ENCODE results near the gene RUSC2. TPM values are rescaled to one million over a fixed set of nuclear protein-coding genes. Genes with fewer than 3 reads are reported as not detected.
"Not testable (repeated sequence)": the region's sequence is repeated elsewhere in the genome, so short reads cannot be mapped to it uniquely, and the experiment has no call there.

Gene RUSC2
- total RNA-seq, 2 donors from 2014 or later = 89.8 to 124 TPM

DNA sequence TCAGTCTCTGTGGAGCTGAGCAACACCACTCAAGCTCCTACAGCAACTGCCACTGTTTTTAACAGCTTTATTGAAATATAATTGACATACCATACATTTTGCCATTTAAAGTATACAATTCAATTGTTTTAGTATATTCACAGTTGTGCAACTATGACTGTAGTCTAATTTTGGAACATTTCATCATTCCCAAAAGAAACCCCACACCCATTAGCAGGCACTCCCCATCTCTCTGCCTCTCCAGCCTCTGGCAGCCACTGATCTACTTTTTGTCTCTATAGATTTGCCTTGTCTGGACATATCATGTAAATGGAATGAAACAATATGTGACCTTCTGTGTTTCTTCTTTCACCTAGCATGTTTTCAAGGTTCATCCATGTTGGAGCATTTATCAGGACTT lies 43.5 kb downstream of the RUSC2 start:
- no peak overlapping the region for H3K4me3 ChIP-seq
- no peaks in the 10 kb centered on the region for H3K9me3 ChIP-seq
- ATAC-seq (ENCODE audit: insufficient number of reproducible peaks, low FRiP score, low read depth) = no peak
- H3K4me1 ChIP-seq (ENCODE audit: control insufficient read depth in 1 of 2, low read depth in 2 of 2) = peaks cover 26 to 73% of the 10 kb centered on the region in 2 donors
- no peak for DNase-seq (ENCODE audit: low spot score)
- TF ChIP-seq, protein P1, sequence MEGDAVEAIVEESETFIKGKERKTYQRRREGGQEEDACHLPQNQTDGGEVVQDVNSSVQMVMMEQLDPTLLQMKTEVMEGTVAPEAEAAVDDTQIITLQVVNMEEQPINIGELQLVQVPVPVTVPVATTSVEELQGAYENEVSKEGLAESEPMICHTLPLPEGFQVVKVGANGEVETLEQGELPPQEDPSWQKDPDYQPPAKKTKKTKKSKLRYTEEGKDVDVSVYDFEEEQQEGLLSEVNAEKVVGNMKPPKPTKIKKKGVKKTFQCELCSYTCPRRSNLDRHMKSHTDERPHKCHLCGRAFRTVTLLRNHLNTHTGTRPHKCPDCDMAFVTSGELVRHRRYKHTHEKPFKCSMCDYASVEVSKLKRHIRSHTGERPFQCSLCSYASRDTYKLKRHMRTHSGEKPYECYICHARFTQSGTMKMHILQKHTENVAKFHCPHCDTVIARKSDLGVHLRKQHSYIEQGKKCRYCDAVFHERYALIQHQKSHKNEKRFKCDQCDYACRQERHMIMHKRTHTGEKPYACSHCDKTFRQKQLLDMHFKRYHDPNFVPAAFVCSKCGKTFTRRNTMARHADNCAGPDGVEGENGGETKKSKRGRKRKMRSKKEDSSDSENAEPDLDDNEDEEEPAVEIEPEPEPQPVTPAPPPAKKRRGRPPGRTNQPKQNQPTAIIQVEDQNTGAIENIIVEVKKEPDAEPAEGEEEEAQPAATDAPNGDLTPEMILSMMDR (IDR thresholded peaks at IDR 0.05) = no peak
- H3K36me3 ChIP-seq = no peaks in the 10 kb centered on the region
- H3K27me3 ChIP-seq (replicated peaks; ENCODE audit: insufficient read depth) = no peaks in the 10 kb centered on the region
- H3K27ac ChIP-seq = peak overlapping the region; percentile 26 to 29

DNA sequence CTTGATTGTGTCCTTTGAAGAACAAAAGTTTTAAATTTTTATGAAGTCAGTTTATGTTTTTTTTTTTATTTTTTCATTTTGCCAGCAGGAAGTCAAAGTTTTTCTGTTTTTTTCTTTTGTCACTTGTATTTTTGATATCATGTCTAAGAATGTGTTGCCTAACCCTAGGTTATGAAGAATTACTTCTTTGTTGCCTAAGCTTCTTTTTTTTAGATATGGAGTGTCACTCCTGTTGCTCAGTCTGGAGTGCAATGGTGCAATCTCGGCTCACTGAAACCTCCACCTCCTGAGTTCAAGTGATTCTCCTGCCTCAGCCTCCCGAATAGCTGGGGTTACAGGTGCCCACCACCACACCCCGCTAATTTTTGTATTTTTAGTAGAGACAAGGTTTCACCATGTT lies 45.0 kb downstream of the RUSC2 start:
- H3K9me3 ChIP-seq; DNase-seq (ENCODE audit: low spot score); ATAC-seq (ENCODE audit: insufficient number of reproducible peaks, low FRiP score, low read depth); H3K27ac ChIP-seq; H3K27me3 ChIP-seq (replicated peaks; ENCODE audit: insufficient read depth); H3K4me3 ChIP-seq; H3K36me3 ChIP-seq: not testable (repeated sequence)
- peaks cover 24 to 73% of the 10 kb centered on the region in 2 donors for H3K4me1 ChIP-seq (ENCODE audit: control insufficient read depth in 1 of 2, low read depth in 2 of 2)

DNA sequence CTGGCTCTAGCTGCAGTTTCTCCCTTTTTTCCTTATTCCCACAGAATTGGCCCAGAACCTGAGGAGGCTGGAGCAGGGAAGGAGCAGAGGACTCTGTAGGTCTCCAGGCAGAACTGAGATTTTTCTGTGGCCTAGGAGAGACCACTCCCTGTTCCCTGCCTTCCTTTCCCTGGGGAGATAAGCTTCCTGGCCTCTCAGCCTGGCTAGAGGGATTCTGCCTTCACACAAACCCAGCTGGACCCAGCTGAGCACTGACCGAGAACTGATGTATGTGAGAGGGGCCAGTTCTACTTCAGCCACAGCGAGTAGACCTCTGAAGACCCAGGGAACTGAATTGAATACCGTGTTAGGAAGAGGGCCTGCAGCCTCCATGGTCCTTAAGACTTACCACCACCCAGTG lies 48.0 kb downstream of the RUSC2 start:
- no peaks in the 10 kb centered on the region for H3K36me3 ChIP-seq
- H3K27me3 ChIP-seq (replicated peaks; ENCODE audit: insufficient read depth) = no peaks in the 10 kb centered on the region
- DNase-seq (ENCODE audit: low spot score) (no peak), ATAC-seq (ENCODE audit: insufficient number of reproducible peaks, low FRiP score, low read depth) (peak; percentile 8)
- TF ChIP-seq, protein P1 (IDR thresholded peaks at IDR 0.05) = no peak
- H3K4me1 ChIP-seq (ENCODE audit: control insufficient read depth in 1 of 2, low read depth in 2 of 2) = peaks cover 22 to 85% of the 10 kb centered on the region in 2 donors
- peak overlapping the region; percentile 67 for H3K4me3 ChIP-seq
- H3K27ac ChIP-seq = peak overlapping the region; percentile 80 to 81
- H3K9me3 ChIP-seq = no peaks in the 10 kb centered on the region

DNA sequence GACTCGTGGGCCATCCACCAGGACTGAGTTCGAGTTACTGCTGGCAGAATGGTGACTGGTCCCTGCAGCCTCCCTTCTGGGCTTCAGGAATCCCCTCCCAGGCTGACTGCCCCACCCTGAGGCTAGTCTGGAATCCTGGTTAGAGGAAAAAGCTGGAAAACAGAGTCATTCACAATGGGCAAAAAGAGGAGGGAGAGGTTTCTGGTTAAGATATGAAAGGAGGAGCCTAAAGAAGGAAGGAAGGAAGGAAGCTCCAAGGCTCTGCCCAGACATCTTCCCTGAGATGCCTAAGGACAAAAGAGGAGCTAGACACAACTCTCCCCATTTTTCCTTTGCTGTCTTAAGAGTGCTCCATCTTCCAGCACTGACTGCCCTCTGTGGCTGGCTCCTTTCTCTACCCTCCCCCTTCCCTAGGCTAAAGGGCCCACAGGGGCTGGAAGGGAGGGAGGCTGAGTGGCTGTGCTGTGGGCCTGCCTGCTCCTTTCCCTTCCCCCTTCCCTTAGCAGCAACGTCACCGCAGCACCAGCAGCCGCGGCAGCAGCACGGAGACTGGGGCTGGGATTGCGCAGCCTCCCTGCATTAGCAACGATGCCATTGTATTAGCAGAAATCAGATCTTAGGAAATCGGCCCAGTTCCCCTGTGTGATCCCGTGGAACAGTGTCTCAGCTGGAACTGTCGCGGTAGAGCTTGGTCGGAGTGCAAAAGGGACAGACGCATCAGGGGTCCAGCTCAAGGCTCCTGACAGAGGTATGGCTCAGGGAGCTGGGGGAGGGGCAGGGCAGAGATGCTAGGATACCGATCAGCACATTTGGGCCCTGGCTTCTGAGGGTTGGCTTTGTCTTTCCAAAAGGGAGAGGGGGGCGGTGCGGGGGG lies 48.7 kb downstream of the RUSC2 start:
- peak; percentile 74 for ATAC-seq (ENCODE audit: insufficient number of reproducible peaks, low FRiP score, low read depth)
- Histone ChIP-seq H3K4me1 (ENCODE audit: control insufficient read depth in 1 of 2, low read depth in 2 of 2) (peaks cover 22 to 87% of the 10 kb centered on the region in 2 donors), H3K27me3 (replicated peaks; ENCODE audit: insufficient read depth) (no peaks in the 10 kb centered on the region)

More for the DNA sequence above, 48.7 kb downstream of the RUSC2 start:
- Histone ChIP-seq H3K4me3 (peak overlapping the region; percentile 67), H3K9me3 (no peaks in the 10 kb centered on the region), H3K36me3 (no peaks in the 10 kb centered on the region), H3K27ac (peak overlapping the region; percentile 80 to 81)
- TF ChIP-seq, protein P1 (IDR thresholded peaks at IDR 0.05) = no peak
- peak; percentile 36 for DNase-seq (ENCODE audit: low spot score)

Other genes starting within 250 kb of the RUSC2 start
- gene TESK1, start 115.2 kb downstream of the RUSC2 start, total RNA-seq = 10 to 100 TPM; 64.5 to 69.9 TPM
- gene CD72, start 128.3 kb downstream of the RUSC2 start, total RNA-seq = 1 to 10 TPM; 2.2 to 9.9 TPM
- gene SIT1, start 160.8 kb downstream of the RUSC2 start, total RNA-seq = under 1 TPM in 1 of 2 donors, not detected in 1; 0.68 TPM
- gene RMRP, start 167.9 kb downstream of the RUSC2 start, total RNA-seq = 1,000 to 10,000 TPM; 1,550 to 5,543 TPM
- gene CCDC107, start 168.2 kb downstream of the RUSC2 start, total RNA-seq = 10 to 100 TPM; 75.2 to 92.2 TPM
- gene ARHGEF39, start 175.1 kb downstream of the RUSC2 start, total RNA-seq = 1 to 10 TPM in 1 of 2 donors, under 1 TPM in 1; 0.54 to 1.2 TPM
- 10 to 100 TPM in 1 of 2 donors, not detected in 1; 10.7 TPM for gene CA9, start 183.8 kb downstream of the RUSC2 start, total RNA-seq
- 1,000 to 10,000 TPM; 4,158 to 5,700 TPM for gene TPM2, start 199.8 kb downstream of the RUSC2 start, total RNA-seq
- 1,000 to 10,000 TPM in 1 of 2 donors, 100 to 1,000 TPM in 1; 889 to 1,019 TPM for gene TLN1, start 242.1 kb downstream of the RUSC2 start, total RNA-seq
- gene CREB3, start 242.6 kb downstream of the RUSC2 start, total RNA-seq = 10 to 100 TPM; 46.0 to 62.4 TPM

All from thoracic aorta (tissue), 2 donors.